GM19455 (cell line): ENCODE data around the gene ELOF1.
"Not testable (repeated sequence)": the region's sequence is repeated elsewhere in the genome, so short reads cannot be mapped to it uniquely, and the experiment has no call there.

ENCODE experiments used
- ATAC-seq: cut with Tn5 transposase; IDR thresholded peaks from one replicate; pipeline ENCODE4 v1.9.1; 2021; ENCODE audit not compliant: unreplicated experiment

Gene ELOF1

GRCh38 chr19:11570039-11570462 is 11.0 kb upstream of the ELOF1 start:
- ATAC-seq = no peak

- ATAC-seq = no peak
Measured at GRCh38 chr19:11566164-11566563, 7.1 kb upstream of the ELOF1 start.

- ATAC-seq = not testable (repeated sequence)
Measured at GRCh38 chr19:11565649-11565980, 6.6 kb upstream of the ELOF1 start.

- ATAC-seq = not testable (repeated sequence)
Measured at GRCh38 chr19:11564082-11564807, 5.2 kb upstream of the ELOF1 start.

GRCh38 chr19:11563532-11563931 is 4.5 kb upstream of the ELOF1 start:
- no peak for ATAC-seq

- no peak for ATAC-seq
Measured at GRCh38 chr19:11560404-11561051, 1.5 kb upstream of the ELOF1 start.

- no peak for ATAC-seq
Measured at GRCh38 chr19:11556634-11557420, 2.2 kb downstream of the ELOF1 start.

- ATAC-seq = no peak
Measured at GRCh38 chr19:11555246-11555645, 3.8 kb downstream of the ELOF1 start.

GRCh38 chr19:11554160-11554559 is 4.9 kb downstream of the ELOF1 start:
- ATAC-seq = no peak

GRCh38 chr19:11552666-11553372 is 6.2 kb downstream of the ELOF1 start:
- ATAC-seq = no peak

- no peak for ATAC-seq
Measured at GRCh38 chr19:11551603-11552235, 7.3 kb downstream of the ELOF1 start.

GRCh38 chr19:11550265-11550664 is 8.8 kb downstream of the ELOF1 start:
- ATAC-seq = no peak

- ATAC-seq = no peak
Measured at GRCh38 chr19:11549386-11549953, 9.6 kb downstream of the ELOF1 start.

- ATAC-seq = no peak
Measured at GRCh38 chr19:11547929-11548700, 10.9 kb downstream of the ELOF1 start.

- ATAC-seq = no peak
Measured at GRCh38 chr19:11541238-11541637, 17.8 kb downstream of the ELOF1 start.

- no peak for ATAC-seq
Measured at GRCh38 chr19:11540645-11541044, 18.4 kb downstream of the ELOF1 start.

GRCh38 chr19:11539495-11540365 is 19.3 kb downstream of the ELOF1 start:
- ATAC-seq = no peak

GRCh38 chr19:11538232-11539036 is 20.6 kb downstream of the ELOF1 start, which contains the start of gene CNN1:
TSS of gene CNN1 (plus strand) at chr19:11538851. CDS start at chr19:11538928, 77 bp downstream.
- no peak for ATAC-seq
